B cell (primary cell): ENCODE measurements around the gene RILPL1. TPM values are rescaled to one million over a fixed set of nuclear protein-coding genes. Genes with fewer than 3 reads are reported as not detected.
A peak's percentile ranks its signal among the peaks of the same experiment; 100 is the strongest.
"Not testable (repeated sequence)": the region's sequence is repeated elsewhere in the genome, so short reads cannot be mapped to it uniquely, and the experiment has no call there.

Experiments used
- ATAC-seq: fragments of 200-7000 bp; cut with Tn5 transposase; one replicate; pipeline ENCODE4 v1.10.0; 2021; ENCODE audit warnings: low read depth, mild to moderate bottlenecking, moderate number of reproducible peaks, moderate library complexity
- CTCF ChIA-PET: fragments of 350-600 bp; sonication (Branson Sonifier 250); formaldehyde crosslinking; loops from one replicate; lab custom pipeline; 2021; ENCODE audit warnings: antibody characterized with exemption, inconsistent platforms; lab: Charles Lee
- POLR2A ChIA-PET: fragments of 350-600 bp; sonication (Branson Sonifier 250); formaldehyde crosslinking; loops from one replicate; lab custom pipeline; 2021; ENCODE audit warnings: antibody characterized with exemption; lab: Charles Lee
- DNase-seq: peaks from one replicate; pipeline ENCODE4 v3.0.0; 2013
- H2AFZ ChIP-seq: 2 replicates; pipeline ENCODE4 v1.6.1; 2012; ENCODE audit warnings: mild to moderate bottlenecking, low read depth, low read length; ENCODE audit not compliant: insufficient read depth, poor library complexity, severe bottlenecking
- H3K27ac ChIP-seq, 2 donors: 1 replicate in 1 of 2; 2 replicates in 1 of 2; pipeline ENCODE4 v1.5.1; 2012 to 2013; ENCODE audit warnings: low read length in 2 of 2, mild to moderate bottlenecking in 2 of 2, moderate library complexity in 1 of 2
- H3K27me3 ChIP-seq, 4 experiments: fragments of 200-600 bp in 1 of 4; sonication (generic) in 1 of 4; replicated peaks in 1 of 4; 1 replicate in 2 of 4; 2 replicates in 2 of 4; pipeline versions ENCODE4 v1.6.1 to v1.7.0; 2013 to 2016; ENCODE audit warnings: low read length in 3 of 4, mild to moderate bottlenecking in 2 of 4, mixed read lengths in 1 of 4, moderate library complexity in 1 of 4; ENCODE audit not compliant: insufficient read depth in 4 of 4, control insufficient read depth in 3 of 4; ENCODE audit errors: control extremely low read depth in 1 of 4
- H3K36me3 ChIP-seq, 2 experiments: replicated peaks in 1 of 2; 1 replicate in 1 of 2; 2 replicates in 1 of 2; pipeline versions ENCODE4 v1.6.1 to v1.7.1; 2013; ENCODE audit warnings: low read length in 1 of 2; ENCODE audit not compliant: insufficient read depth in 2 of 2, control insufficient read depth in 1 of 2; ENCODE audit errors: control extremely low read depth in 1 of 2, extremely low read depth in 1 of 2
- H3K4me1 ChIP-seq, 2 donors: fragments of 200-600 bp in 1 of 2; sonication (generic) in 1 of 2; 1 replicate in 1 of 2; 2 replicates in 1 of 2; pipeline versions ENCODE4 v1.5.1 to v1.6.1; 2013 to 2017; ENCODE audit warnings: low read length in 2 of 2; ENCODE audit not compliant: control insufficient read depth in 2 of 2, insufficient read depth in 2 of 2
- H3K4me2 ChIP-seq: replicated peaks from 2 replicates; pipeline ENCODE3; 2012; ENCODE audit warnings: mild to moderate bottlenecking, low read depth, low read length; ENCODE audit not compliant: poor library complexity, severe bottlenecking
- H3K4me3 ChIP-seq, 5 experiments: fragments of 200-600 bp in 1 of 5; sonication (generic) in 1 of 5; 1 replicate in 3 of 5; 2 replicates in 2 of 5; pipeline versions ENCODE4 v1.5.1 to v1.7.0; 2011 to 2016; ENCODE audit warnings: low read length in 4 of 5, mild to moderate bottlenecking in 4 of 5, low read depth in 2 of 5, control low read depth in 1 of 5, moderate library complexity in 1 of 5; ENCODE audit not compliant: insufficient read depth in 1 of 5; ENCODE audit errors: control extremely low read depth in 1 of 5, extremely low read depth in 1 of 5
- H3K79me2 ChIP-seq: fragments of 200-600 bp; sonication (generic); one replicate; pipeline ENCODE4 v1.6.0; 2016; ENCODE audit warnings: low read length; ENCODE audit not compliant: control insufficient read depth, insufficient read depth
- H3K9ac ChIP-seq: fragments of 200-600 bp; sonication (generic); 2 replicates; pipeline ENCODE4 v1.6.1; 2017; ENCODE audit warnings: mild to moderate bottlenecking, low read length, moderate library complexity
- H3K9me3 ChIP-seq, 3 donors: one replicate each; pipeline versions ENCODE4 v1.6.1 to v1.7.1; 2013; ENCODE audit warnings: low read length in 2 of 3; ENCODE audit not compliant: control insufficient read depth in 2 of 3, insufficient read depth in 1 of 3; ENCODE audit errors: control extremely low read depth in 1 of 3
- H4K20me1 ChIP-seq: 2 replicates; pipeline ENCODE4 v1.6.0; 2012; ENCODE audit warnings: mild to moderate bottlenecking, low read length; ENCODE audit not compliant: insufficient read depth, control insufficient read depth, poor library complexity, severe bottlenecking
- H3K27ac Mint-ChIP-seq: one replicate; pipeline ENCODE4 v1.8.0; 2021; ENCODE audit warnings: mixed read lengths
- H3K27me3 Mint-ChIP-seq: one replicate; pipeline ENCODE4 v1.8.0; 2021; ENCODE audit warnings: mixed read lengths
- H3K4me1 Mint-ChIP-seq: one replicate; pipeline ENCODE4 v1.8.0; 2021; ENCODE audit warnings: mixed read lengths
- H3K4me3 Mint-ChIP-seq: one replicate; pipeline ENCODE4 v1.8.0; 2021; ENCODE audit warnings: mixed read lengths
- H3K9me3 Mint-ChIP-seq: one replicate; pipeline ENCODE4 v1.8.0; 2022; ENCODE audit warnings: mixed read lengths; ENCODE audit not compliant: insufficient read depth
- WGBS: methylation state at CpG from one replicate; pipeline ENCODE4 v1.1.5; 2013; ENCODE audit warnings: missing lambda C conversion rate; ENCODE audit not compliant: insufficient coverage; 5-methylcytosine and 5-hydroxymethylcytosine counted together
- intact Hi-C: fragments of 100-400 bp; cut with micrococcal nuclease; formaldehyde crosslinking; loops from one replicate; pipeline ENCODE4 v1.10.0; 2022
- polyA plus RNA-seq: library from polyadenylated mRNA; depleted of rRNA; stranded (reverse); fragments of >200 nt; gene quantifications from 2 replicates; pipeline ENCODE4 v1.2.3, GENCODE V29; 2012
- total RNA-seq, 2 donors: library from RNA; stranded (reverse); fragments of 120-200 nt in 1 of 2; gene quantifications; 1 replicate in 1 of 2; 2 replicates in 1 of 2; pipeline versions ENCODE4 v1.2.3 to v1.2.4, GENCODE V29; 2013 to 2022

RILPL1 gene
- total and polyA plus RNA-seq, 2 donors (not counting 1 experiment from before 2014, with no cell fraction given), result 2.6 to 2.8 TPM

GRCh38 chr12:123431951-123432817, 101.3 kb downstream of the RILPL1 start:
- H3K4me3 Mint-ChIP-seq, result peak overlapping the region; percentile 78
- H3K27me3 ChIP-seq, H4K20me1 ChIP-seq, H3K9me3 Mint-ChIP-seq, intact Hi-C loops, H3K9me3 ChIP-seq, ATAC-seq, H3K27me3 Mint-ChIP-seq, H2AFZ ChIP-seq: not testable (repeated sequence)
- H3K27ac Mint-ChIP-seq, result peak overlapping the region; percentile 88
- Histone ChIP-seq H3K9ac (peak overlapping the region; percentile 6), H3K4me3 (peak overlapping the region in 2 of 5 experiments; percentile 20 to 31), H3K4me2 (peak overlapping the region; percentile 63), H3K79me2 (peaks cover 53% of the 10 kb centered on the region), H3K27ac (peak overlapping the region; percentile 38 to 73), H3K4me1 (peaks cover 47 to 62% of the 10 kb centered on the region in 2 donors), H3K36me3 (peaks cover 0 to 19% of the 10 kb centered on the region in 2 experiments)
- H3K4me1 Mint-ChIP-seq, result peaks cover 58% of the 10 kb centered on the region
- DNase-seq, result peak; percentile 55
- POLR2A ChIA-PET, result interaction anchor here (0.6 to 0.7 kb wide), 4 partner anchors 14 to 1012 kb away, joined by 3 to 6 read pairs (median 3); partner anchors contain the start of gene KMT5A
- CTCF ChIA-PET, result interaction anchor here (0.6 to 1.3 kb wide), 5 partner anchors 11 to 87 kb away, joined by 3 to 4 read pairs (median 3); no protein-coding TSS in a partner anchor
- WGBS, result 53% methylated on average over 13 of the region's 15 CpGs

GRCh38 chr12:123429101-123429500, 104.4 kb downstream of the RILPL1 start:
- not testable (repeated sequence) for DNase-seq, H3K9me3 Mint-ChIP-seq, ATAC-seq, H3K9ac ChIP-seq, H3K27me3 ChIP-seq, H3K4me2 ChIP-seq, H2AFZ ChIP-seq, H4K20me1 ChIP-seq, H3K27me3 Mint-ChIP-seq, H3K4me3 ChIP-seq, H3K9me3 ChIP-seq, H3K27ac Mint-ChIP-seq
- H3K79me2 ChIP-seq, result peaks cover 33% of the 10 kb centered on the region
- peaks cover 2 to 19% of the 10 kb centered on the region in 2 experiments for H3K36me3 ChIP-seq
- over 99% methylated on average over 8 of the region's 8 CpGs for WGBS
- Mint-ChIP-seq H3K4me1 (peaks cover 46% of the 10 kb centered on the region), H3K4me3 (peak overlapping the region; percentile 29)
- POLR2A ChIA-PET, result interaction anchor here (0.6 to 2.6 kb wide), 3 partner anchors 17 to 64 kb away, joined by 5 to 28 read pairs (median 16); partner anchors contain the start of genes SBNO1 and SNRNP35
- peaks cover 39 to 47% of the 10 kb centered on the region in 2 donors for H3K4me1 ChIP-seq
- intact Hi-C loops, result loop anchor here (5.0 to 10.0 kb wide), 2 partner anchors 594 to 657 kb away; partner anchors contain the start of genes CCDC62 and HIP1R
- CTCF ChIA-PET, result interaction anchor here (2.6 kb wide), 1 partner anchor 30 kb away, joined by 16 read pairs; the partner anchor contains the start of gene SNRNP35
- H3K27ac ChIP-seq, result peak overlapping the region in 1 of 2 donors; percentile 67
